A673 (cell line): ENCODE results near the gene VSTM4. TPM values are rescaled to one million over a fixed set of nuclear protein-coding genes. Genes with fewer than 3 reads are reported as not detected.

ENCODE experiments used
- BruUV-seq: library from RNA; stranded (reverse); fragments of 400-500 nt; replicated peaks from 2 replicates; lab custom pipeline; 2021; lab: Mats Ljungman, UMichigan
- CTCF ChIA-PET: fragments of 300-600 bp; sonication (Branson Sonifier 250); formaldehyde crosslinking; loops from one replicate; lab custom pipeline; 2022; ENCODE audit warnings: antibody characterized with exemption; lab: Charles Lee
- POLR2A ChIA-PET: fragments of 300-600 bp; sonication (Branson Sonifier 250); formaldehyde crosslinking; loops from one replicate; lab custom pipeline; 2022; ENCODE audit warnings: antibody characterized with exemption; ENCODE audit not compliant: low non-redundant PET; lab: Charles Lee
- DNase-seq: peaks from one replicate; pipeline ENCODE4 v3.0.0-alpha.2; 2015; ENCODE audit warnings: low spot score
- H3K27ac ChIP-seq: fragments of 200-600 bp; sonication (generic); 2 replicates; pipeline ENCODE4 v1.5.1; 2016; ENCODE audit warnings: mixed run types, low read depth, mild to moderate bottlenecking, mixed read lengths, antibody characterized with exemption, low read length; ENCODE audit not compliant: poor library complexity, severe bottlenecking
- H3K27me3 ChIP-seq: fragments of 200-600 bp; sonication (generic); replicated peaks from 2 replicates; pipeline ENCODE4 v1.6.1; 2017; ENCODE audit warnings: mixed run types, low read depth, mild to moderate bottlenecking, mixed read lengths, antibody characterized with exemption, low read length; ENCODE audit not compliant: insufficient read depth, poor library complexity
- H3K36me3 ChIP-seq: fragments of 200-600 bp; sonication (generic); 2 replicates; pipeline ENCODE4 v1.6.1; 2016; ENCODE audit warnings: mixed run types, mild to moderate bottlenecking, mixed read lengths, antibody characterized with exemption, low read length; ENCODE audit not compliant: insufficient read depth, poor library complexity, severe bottlenecking
- H3K4me1 ChIP-seq: fragments of 200-600 bp; sonication (generic); 2 replicates; pipeline ENCODE4 v1.6.1; 2017; ENCODE audit warnings: mixed run types, mild to moderate bottlenecking, mixed read lengths, antibody characterized with exemption, low read length; ENCODE audit not compliant: insufficient read depth, poor library complexity, severe bottlenecking
- H3K4me3 ChIP-seq: fragments of 200-600 bp; sonication (generic); 2 replicates; pipeline ENCODE4 v1.5.1; 2016; ENCODE audit warnings: low read depth, mixed run types, mild to moderate bottlenecking, mixed read lengths, low read length; ENCODE audit not compliant: poor library complexity, severe bottlenecking
- H3K9me3 ChIP-seq: fragments of 200-600 bp; sonication (generic); 2 replicates; pipeline ENCODE4 v1.6.1; 2016; ENCODE audit warnings: mixed run types, low read depth, mild to moderate bottlenecking, mixed read lengths, antibody characterized with exemption, low read length; ENCODE audit not compliant: poor library complexity, severe bottlenecking
- EZH2 ChIP-seq: fragments of 200-600 bp; sonication (generic); IDR thresholded peaks from 2 replicates; pipeline ENCODE4 v1.6.1; 2017; ENCODE audit warnings: borderline replicate concordance, low read depth, mild to moderate bottlenecking, mixed read lengths, antibody characterized with exemption, low read length; ENCODE audit not compliant: poor library complexity, severe bottlenecking
- intact Hi-C: fragments of 100-400 bp; cut with micrococcal nuclease; formaldehyde crosslinking; loops from one replicate; pipeline ENCODE4 v1.10.0; 2022; ENCODE audit not compliant: unreplicated experiment
- total RNA-seq: library from RNA; stranded (reverse); gene quantifications from 2 replicates; pipeline ENCODE4 v1.2.3, GENCODE V29; 2021
- TF ChIP-seq, protein P1 (sequence below): fragments of 300-800, 200-600 bp; sonication (generic); conservative IDR thresholded peaks from 2 replicates; pipeline ENCODE4 v1.5.1; 2017; ENCODE audit warnings: low read depth, mild to moderate bottlenecking, antibody characterized with exemption, low read length, moderate library complexity, mixed read lengths

VSTM4 gene
- total RNA-seq, 1 experiment from 2014 or later = 0.11 TPM

- CTCF ChIA-PET = no interaction called here
- no TSS peak for BruUV-seq
- H3K36me3 ChIP-seq = no peaks in the 10 kb centered on the region
- POLR2A ChIA-PET = no interaction called here
- DNase-seq = no peak
- no peaks in the 10 kb centered on the region for H3K4me1 ChIP-seq
- H3K27ac ChIP-seq = no peak overlapping the region
- TF ChIP-seq, protein P1, sequence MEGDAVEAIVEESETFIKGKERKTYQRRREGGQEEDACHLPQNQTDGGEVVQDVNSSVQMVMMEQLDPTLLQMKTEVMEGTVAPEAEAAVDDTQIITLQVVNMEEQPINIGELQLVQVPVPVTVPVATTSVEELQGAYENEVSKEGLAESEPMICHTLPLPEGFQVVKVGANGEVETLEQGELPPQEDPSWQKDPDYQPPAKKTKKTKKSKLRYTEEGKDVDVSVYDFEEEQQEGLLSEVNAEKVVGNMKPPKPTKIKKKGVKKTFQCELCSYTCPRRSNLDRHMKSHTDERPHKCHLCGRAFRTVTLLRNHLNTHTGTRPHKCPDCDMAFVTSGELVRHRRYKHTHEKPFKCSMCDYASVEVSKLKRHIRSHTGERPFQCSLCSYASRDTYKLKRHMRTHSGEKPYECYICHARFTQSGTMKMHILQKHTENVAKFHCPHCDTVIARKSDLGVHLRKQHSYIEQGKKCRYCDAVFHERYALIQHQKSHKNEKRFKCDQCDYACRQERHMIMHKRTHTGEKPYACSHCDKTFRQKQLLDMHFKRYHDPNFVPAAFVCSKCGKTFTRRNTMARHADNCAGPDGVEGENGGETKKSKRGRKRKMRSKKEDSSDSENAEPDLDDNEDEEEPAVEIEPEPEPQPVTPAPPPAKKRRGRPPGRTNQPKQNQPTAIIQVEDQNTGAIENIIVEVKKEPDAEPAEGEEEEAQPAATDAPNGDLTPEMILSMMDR = no peak
- TF ChIP-seq EZH2 = no peak
- no peak overlapping the region for H3K4me3 ChIP-seq
- H3K27me3 ChIP-seq = no peaks in the 10 kb centered on the region
- no peaks in the 10 kb centered on the region for H3K9me3 ChIP-seq
- intact Hi-C loops = no loop called here
Observed at GRCh38 chr10:49128854-49129253, 13.5 kb upstream of the VSTM4 start.

DNA sequence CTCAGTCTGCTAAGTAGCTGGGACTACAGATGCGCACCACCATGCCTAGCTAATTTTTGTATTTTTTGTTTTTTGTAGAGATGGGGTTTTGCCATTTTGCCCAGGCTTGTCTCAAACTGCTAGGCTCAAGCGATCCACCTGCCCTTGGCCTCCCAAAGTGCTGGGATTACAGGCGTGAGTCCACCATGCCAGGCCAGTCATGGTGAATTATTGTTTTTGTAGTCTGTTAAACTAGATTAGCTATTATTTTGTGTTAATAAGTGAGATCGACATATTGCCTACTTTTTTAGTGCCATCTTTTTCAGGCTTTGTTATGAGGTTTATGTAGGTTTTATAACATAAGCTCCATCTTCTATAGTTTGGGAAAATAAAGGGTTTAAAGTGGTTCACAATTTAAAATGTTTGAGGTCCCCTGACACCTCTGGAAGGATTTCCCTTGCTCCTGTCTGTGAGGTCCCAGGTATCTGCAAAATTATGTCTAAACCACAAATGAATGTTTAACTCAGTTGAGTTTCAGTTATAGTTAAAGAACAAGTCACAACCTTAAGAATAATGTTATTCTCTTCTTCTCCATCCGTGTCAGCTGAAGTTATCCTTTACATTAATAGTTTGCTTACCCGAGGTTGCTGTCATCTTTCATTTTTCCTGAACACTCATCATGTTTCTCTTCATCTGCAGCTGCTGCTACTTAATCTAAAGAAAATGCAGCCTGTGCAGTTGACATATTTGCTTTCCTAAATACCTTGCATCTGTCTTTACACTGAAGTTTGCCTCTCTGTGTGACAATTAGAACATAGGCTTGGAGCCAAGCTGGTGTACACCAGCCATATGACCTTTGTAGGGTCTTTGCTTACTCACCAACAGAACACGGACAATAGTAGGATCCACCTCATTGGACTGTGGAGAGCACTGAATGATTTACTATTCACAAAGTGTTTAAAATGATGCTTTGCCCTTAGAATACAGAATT, 8.9 kb upstream of the VSTM4 start:
- Histone ChIP-seq H3K9me3 (no peaks in the 10 kb centered on the region), H3K4me1 (no peaks in the 10 kb centered on the region), H3K27me3 (peaks cover 4% of the 10 kb centered on the region), H3K4me3 (no peak overlapping the region), H3K27ac (no peak overlapping the region), H3K36me3 (no peaks in the 10 kb centered on the region)
- intact Hi-C loops = no loop called here
- no TSS peak for BruUV-seq
- no peak for DNase-seq
- ChIA-PET CTCF (no interaction called here), POLR2A (no interaction called here)
- TF ChIP-seq EZH2 = no peak
- TF ChIP-seq, protein P1 = no peak

- CTCF ChIA-PET = no interaction called here
- H3K27me3 ChIP-seq = peaks cover 22% of the 10 kb centered on the region
- no peaks in the 10 kb centered on the region for H3K4me1 ChIP-seq
- no peak for DNase-seq
- no peak overlapping the region for H3K27ac ChIP-seq
- TF ChIP-seq EZH2 = no peak
- no peak overlapping the region for H3K4me3 ChIP-seq
- no TSS peak for BruUV-seq
- intact Hi-C loops = no loop called here
- POLR2A ChIA-PET = no interaction called here
- no peaks in the 10 kb centered on the region for H3K9me3 ChIP-seq
- no peaks in the 10 kb centered on the region for H3K36me3 ChIP-seq
Observed at GRCh38 chr10:49120911-49121310, 5.6 kb upstream of the VSTM4 start.
